Pancreas (tissue), 10 donors: ENCODE results near the gene PPME1. TPM values are rescaled to one million over a fixed set of nuclear protein-coding genes. Genes with fewer than 3 reads are reported as not detected.
A peak's percentile ranks its signal among the peaks of the same experiment; 100 is the strongest.

Experiments used
- ATAC-seq, 4 donors: fragments of 200-7000 bp; cut with Tn5 transposase; one replicate each; pipeline versions ENCODE4 v1.8.0 to v1.9.1; 2020; ENCODE audit warnings: mild to moderate bottlenecking in 4 of 4, moderate library complexity in 4 of 4
- DNase-seq, 6 donors: peaks; one replicate each; pipeline ENCODE4 v3.0.0-alpha.2; 2020
- FAIRE-seq: peaks from 2 replicates; lab custom pipeline; 2012; peaks lifted over from hg19 to GRCh38; lab: Jason Lieb, UNC
- H3K27ac ChIP-seq, 4 donors: fragments of 200-600 bp; sonication (generic); 1 replicate in 3 of 4; 2 replicates in 1 of 4; pipeline versions ENCODE4 v1.5.0 to v1.8.0; 2020
- H3K27me3 ChIP-seq, 4 donors: fragments of 200-600 bp; one replicate each; pipeline ENCODE4 v1.8.0; 2021
- H3K36me3 ChIP-seq, 3 donors: fragments of 200-600 bp; sonication (generic) in 1 of 3; one replicate each; pipeline versions ENCODE4 v1.5.0 to v1.8.0; 2020 to 2021
- H3K4me1 ChIP-seq, 3 donors: fragments of 200-600 bp; one replicate each; pipeline ENCODE4 v1.8.0; 2021
- H3K4me3 ChIP-seq, 4 donors: fragments of 200-600 bp; sonication (generic) in 2 of 4; one replicate each; pipeline versions ENCODE4 v1.5.0 to v1.8.0; 2020 to 2021
- H3K9me3 ChIP-seq, 4 donors: fragments of 200-600 bp; one replicate each; pipeline ENCODE4 v1.8.0; 2021
- CTCF ChIP-seq, 4 donors: fragments of 200-600 bp; sonication (generic) in 3 of 4; IDR thresholded peaks; one replicate each; pipeline versions ENCODE4 v1.5.0 to v1.8.0; 2021; ENCODE audit warnings: antibody characterized with exemption in 4 of 4
- WGBS, 2 donors: extraction: QIAGEN DNeasy Blood & Tissue Kit; methylation state at CpG; one replicate each; pipeline ENCODE4 v1.1.7; 2013; 5-methylcytosine and 5-hydroxymethylcytosine counted together
- intact Hi-C, 3 donors: fragments of 100-400 bp; cut with DNase I; formaldehyde crosslinking; loops; one replicate each; pipeline versions ENCODE4 v1.11.1 to v1.14.2; 2022
- polyA plus RNA-seq, 2 donors: library from polyadenylated mRNA; stranded (reverse); fragments of 200-250 nt; gene quantifications; one replicate each; pipeline ENCODE4 v1.2.3, GENCODE V29; 2013
- total RNA-seq, 6 donors: library from RNA; stranded (reverse); fragmentation: NEBNext Ultra II Directional in 4 of 6; extraction: Animal tissue kit (Norgen Biotek cat#: 25700) in 4 of 6; gene quantifications; one replicate each; pipeline versions ENCODE4 v1.2.1 to v1.2.4, GENCODE V29; 2021 to 2023
- donor health status: healthy with polysubstance abuse.
- donor health status: DM: no; HTN: no; CAD: no; lungs with moderate emphysema.
- donor health status: DM: no; HTN: no; CAD: no.
- donor health status: control.
- donor health status: control.
- donor health status: Bipolar disorder and iron deficiency.
- donor health status: DM: yes; HTN: yes; CAD: no.
- donor health status: DM: no; HTN: no; CAD: no.
- donor health status: DM: no; HTN: no; CAD: no.
- donor health status: DM: yes; HTN: yes; CAD: no.

The PPME1 gene
- total and polyA plus RNA-seq, 8 donors = 9.6 to 20.6 (median 13.6) TPM

GRCh38 chr11:74220376-74220775 is 49.3 kb downstream of the PPME1 start:
- H3K27me3 ChIP-seq = no peaks in the 10 kb centered on the region
- no peak for TF ChIP-seq CTCF (IDR thresholded peaks at IDR 0.05)
- no peaks in the 10 kb centered on the region for H3K9me3 ChIP-seq
- DNase-seq (no peak), ATAC-seq (peak; percentile 56 to 85 (median 72)), FAIRE-seq (no peak)
- intact Hi-C loops = no loop called here
- 15 to 21% methylated on average over 1 of the region's 1 CpG for WGBS, 2 donors
- H3K4me3 ChIP-seq = no peak overlapping the region
- H3K36me3 ChIP-seq = no peaks in the 10 kb centered on the region
- peaks cover 6 to 17% (median 12%) of the 10 kb centered on the region in 3 donors for H3K4me1 ChIP-seq
- H3K27ac ChIP-seq = peak overlapping the region in 2 of 4 donors; percentile 13 to 19

- FAIRE-seq = no peak
- WGBS, 2 donors = 59 to 71% methylated on average over 1 of the region's 1 CpG
Observed at GRCh38 chr11:74221816-74222215, 50.7 kb downstream of the PPME1 start.

GRCh38 chr11:74225565-74225964 is 54.5 kb downstream of the PPME1 start:
- Histone ChIP-seq H3K27ac (no peak overlapping the region), H3K36me3 (peaks cover 0 to 1% (median 0%) of the 10 kb centered on the region in 3 donors), H3K27me3 (no peaks in the 10 kb centered on the region), H3K9me3 (no peaks in the 10 kb centered on the region), H3K4me3 (no peak overlapping the region), H3K4me1 (peaks cover 4 to 7% (median 4%) of the 10 kb centered on the region in 3 donors)
- FAIRE-seq (no peak), ATAC-seq (no peak), DNase-seq (no peak)
- TF ChIP-seq CTCF (IDR thresholded peaks at IDR 0.05) = no peak
- intact Hi-C loops = no loop called here
- 98 to 99% methylated on average over 4 of the region's 4 CpGs for WGBS, 2 donors

More at GRCh38 chr11:74221816-74222215, 50.7 kb downstream of the PPME1 start:
- intact Hi-C loops = no loop called here
- H3K27ac ChIP-seq = no peak overlapping the region
- peaks cover 6 to 17% (median 12%) of the 10 kb centered on the region in 3 donors for H3K4me1 ChIP-seq
- ATAC-seq = no peak
- H3K27me3 ChIP-seq = no peaks in the 10 kb centered on the region
- DNase-seq = no peak
- H3K36me3 ChIP-seq = no peaks in the 10 kb centered on the region
- TF ChIP-seq CTCF (IDR thresholded peaks at IDR 0.05) = no peak
- no peaks in the 10 kb centered on the region for H3K9me3 ChIP-seq
- H3K4me3 ChIP-seq = no peak overlapping the region

- ATAC-seq (no peak), FAIRE-seq (no peak), DNase-seq (no peak)
- intact Hi-C loops = no loop called here
- no peak overlapping the region for H3K4me3 ChIP-seq
- WGBS, 2 donors = 78 to 79% methylated on average over 2 of the region's 2 CpGs
- H3K27ac ChIP-seq = no peak overlapping the region
- peaks cover 0 to 9% (median 0%) of the 10 kb centered on the region in 3 donors for H3K36me3 ChIP-seq
- no peaks in the 10 kb centered on the region for H3K27me3 ChIP-seq
- no peaks in the 10 kb centered on the region for H3K9me3 ChIP-seq
- no peaks in the 10 kb centered on the region for H3K4me1 ChIP-seq
- no peak for TF ChIP-seq CTCF (IDR thresholded peaks at IDR 0.05)
Observed at GRCh38 chr11:74226907-74227306, 55.8 kb downstream of the PPME1 start.

- H3K9me3 ChIP-seq = no peaks in the 10 kb centered on the region
- DNase-seq (no peak), FAIRE-seq (no peak), ATAC-seq (no peak)
- H3K4me3 ChIP-seq = no peak overlapping the region
- no peak for TF ChIP-seq CTCF (IDR thresholded peaks at IDR 0.05)
- H3K36me3 ChIP-seq = peaks cover 0 to 18% (median 0%) of the 10 kb centered on the region in 3 donors
- H3K4me1 ChIP-seq = no peaks in the 10 kb centered on the region
- intact Hi-C loops = no loop called here
- H3K27me3 ChIP-seq = no peaks in the 10 kb centered on the region
- WGBS, 2 donors = 88% methylated on average over 6 of the region's 6 CpGs
- H3K27ac ChIP-seq = no peak overlapping the region
Observed at GRCh38 chr11:74232311-74232950, 61.3 kb downstream of the PPME1 start.
